Activated CD4-positive, alpha-beta T cell treated with anti-CD3 and anti-CD28 coated beads for 24 hours (primary cell): Measurements from ENCODE around the gene MAP4K4.

Experiments
- DNase-seq, 2 donors: peaks; one replicate each; pipeline ENCODE4 v3.0.0-alpha.2; 2020; ENCODE audit warnings: low read depth in 2 of 2

MAP4K4 gene

DNA sequence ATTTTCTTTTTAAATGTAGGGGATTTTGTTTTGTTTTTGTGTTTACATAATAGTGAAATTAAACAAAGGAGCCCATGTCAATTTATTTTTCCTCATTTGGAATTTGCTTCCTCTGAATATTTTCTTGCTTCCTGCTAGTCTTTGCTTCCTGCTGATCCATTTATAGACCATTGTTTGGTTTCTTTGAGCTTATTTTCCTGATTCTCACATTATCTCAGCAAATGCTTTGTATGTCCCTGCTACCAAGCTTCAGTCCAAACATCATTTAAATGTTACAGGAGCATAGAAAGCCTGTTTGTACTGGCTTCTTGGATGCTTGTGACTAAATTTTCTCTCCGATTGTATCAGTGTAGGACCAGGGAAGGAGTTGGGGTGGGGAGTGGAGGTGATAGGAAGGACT, 166.9 kb downstream of the MAP4K4 start:
- DNase-seq, result no peak

DNA sequence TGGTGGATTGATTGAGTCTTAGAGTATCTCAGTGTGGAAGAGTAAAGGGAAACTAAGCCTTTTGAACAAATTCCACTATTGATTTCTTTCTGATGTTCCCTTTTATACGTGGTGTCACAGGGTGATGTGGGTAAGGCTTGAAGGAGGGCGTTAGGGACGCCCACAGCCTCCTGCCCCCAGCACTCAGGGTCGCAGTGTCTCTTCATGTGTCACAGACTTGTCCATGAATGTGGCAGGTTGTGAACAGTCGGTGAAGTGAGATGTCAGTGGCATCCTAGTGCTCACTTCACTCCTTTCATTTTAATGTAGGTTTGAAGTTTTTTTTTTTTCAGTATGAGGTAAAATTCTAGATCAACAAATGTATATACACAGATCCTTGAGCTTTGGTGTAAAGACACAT, 171.0 kb downstream of the MAP4K4 start:
- DNase-seq, result no peak

- no peak for DNase-seq
These were observed 172.0 kb downstream of the MAP4K4 start for GRCh38 chr2:101869527-101869926.

DNA sequence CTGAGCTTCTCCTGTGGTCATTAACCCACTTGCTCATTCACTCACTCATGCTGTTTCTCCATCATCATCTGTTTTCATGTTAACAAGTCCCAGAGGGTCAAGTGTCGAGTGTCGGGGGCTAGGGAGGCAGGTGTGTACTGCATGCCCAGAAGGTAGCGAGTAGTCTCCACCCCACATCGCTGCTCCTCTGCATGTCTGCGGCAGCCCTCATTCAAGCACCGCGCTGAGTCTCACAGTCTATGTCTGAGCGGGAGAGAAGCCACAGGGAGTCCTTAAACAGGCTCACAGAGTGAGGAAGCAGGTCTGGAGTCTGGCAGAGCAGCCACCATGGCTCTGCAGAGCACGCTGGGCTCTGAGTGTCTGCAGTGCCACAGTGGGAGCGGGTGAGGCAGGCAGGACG, 172.9 kb downstream of the MAP4K4 start:
- no peak for DNase-seq

GRCh38 chr2:101871480-101871879, 174.0 kb downstream of the MAP4K4 start:
- DNase-seq, result no peak

GRCh38 chr2:101872480-101872879, 175.0 kb downstream of the MAP4K4 start:
- DNase-seq, result no peak

DNA sequence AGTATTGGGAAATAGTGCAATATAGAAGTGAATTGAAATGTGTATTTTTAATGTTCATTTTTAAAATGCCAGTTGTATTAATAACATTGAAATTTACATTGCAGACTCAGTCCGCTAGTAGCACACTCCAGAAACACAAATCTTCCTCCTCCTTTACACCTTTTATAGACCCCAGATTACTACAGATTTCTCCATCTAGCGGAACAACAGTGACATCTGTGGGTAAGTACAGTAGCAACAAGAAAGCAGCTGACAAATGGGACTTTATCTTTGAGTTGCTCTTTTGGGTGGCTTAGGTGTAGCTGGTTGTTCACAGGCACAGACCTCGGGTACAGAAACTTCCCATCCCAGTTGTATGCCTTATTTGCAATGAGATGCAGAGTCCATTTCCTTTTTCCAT, 176.0 kb downstream of the MAP4K4 start:
- no peak for DNase-seq

- no peak for DNase-seq
These were observed 176.6 kb downstream of the MAP4K4 start for GRCh38 chr2:101874069-101874468.

DNA sequence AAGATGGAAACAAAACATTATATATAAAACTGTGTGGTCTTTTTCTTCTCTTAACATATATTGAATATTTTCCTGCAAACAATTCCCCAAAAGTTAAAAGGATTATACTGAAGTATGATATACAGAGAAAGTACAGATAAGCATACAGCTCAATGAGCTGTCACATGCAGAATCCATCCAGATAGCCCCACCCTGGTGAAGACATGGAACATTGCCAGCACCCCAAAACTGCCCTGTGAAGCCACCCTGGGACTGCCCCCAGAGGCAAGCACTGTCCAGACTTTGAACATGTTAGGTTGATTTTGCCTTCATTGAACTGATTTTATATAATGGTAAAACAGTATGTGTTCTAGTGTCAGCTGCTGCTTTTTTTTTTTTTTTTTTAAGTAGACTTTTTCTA, 182.0 kb downstream of the MAP4K4 start:
- DNase-seq, result no peak

DNA sequence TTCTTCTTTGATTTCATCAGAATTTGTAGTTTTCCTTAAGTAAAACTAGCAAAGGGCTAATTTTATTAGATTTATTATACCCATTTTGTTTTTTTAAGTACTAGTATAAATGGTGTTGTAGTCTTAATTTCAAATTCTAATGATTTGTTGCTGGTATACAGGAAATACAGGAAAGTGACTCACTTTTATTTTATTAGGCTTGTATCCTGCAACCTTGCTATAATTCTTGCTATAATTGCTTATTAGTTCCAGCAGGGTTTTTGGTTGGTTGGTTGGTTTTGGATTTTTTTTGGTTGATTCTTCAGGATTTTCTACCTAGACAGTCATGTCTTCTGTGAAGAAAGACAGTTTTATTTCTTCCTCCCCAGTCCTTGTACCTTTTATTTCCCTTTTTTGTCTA, 183.6 kb downstream of the MAP4K4 start:
- DNase-seq, result no peak

GRCh38 chr2:101882769-101883307, 185.3 kb downstream of the MAP4K4 start:
- DNase-seq, result no peak

- DNase-seq, result peak in 1 of 2 donors; percentile 43
These were observed 186.4 kb downstream of the MAP4K4 start for GRCh38 chr2:101883860-101884259.

GRCh38 chr2:101884423-101884822, 186.9 kb downstream of the MAP4K4 start:
- DNase-seq, result no peak

- DNase-seq, result no peak
These were observed 189.8 kb downstream of the MAP4K4 start for GRCh38 chr2:101887328-101887727.

DNA sequence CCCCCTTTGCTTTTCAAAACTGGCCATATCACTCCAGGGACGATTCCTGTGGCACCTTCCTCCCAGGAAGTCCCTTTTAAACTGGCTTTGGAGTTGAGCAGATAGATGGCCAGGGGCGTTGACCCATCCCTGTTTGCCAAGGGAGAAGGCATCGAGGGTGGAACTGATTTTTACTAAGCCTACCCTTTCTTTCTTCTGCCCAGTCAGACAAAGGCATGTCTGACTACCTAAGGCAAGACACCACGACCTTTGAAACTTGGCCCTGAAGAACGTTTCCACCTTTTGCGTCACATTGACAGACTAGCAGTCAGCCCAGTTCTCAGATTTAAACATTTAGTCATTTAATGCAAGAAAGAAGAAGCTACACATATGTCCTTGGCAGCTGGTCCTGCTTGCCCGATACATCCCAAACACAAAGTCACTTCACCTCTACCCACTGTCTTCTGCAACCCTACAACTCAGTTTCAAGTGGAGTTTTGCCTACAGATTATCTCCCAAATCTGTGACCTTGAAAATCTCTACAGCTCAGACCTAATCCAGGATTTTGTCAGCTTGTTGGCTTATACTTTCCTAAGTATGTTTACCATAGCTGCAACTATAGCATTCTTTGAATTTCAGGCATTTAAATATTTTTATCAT, 192.1 kb downstream of the MAP4K4 start:
- DNase-seq, result no peak

DNA sequence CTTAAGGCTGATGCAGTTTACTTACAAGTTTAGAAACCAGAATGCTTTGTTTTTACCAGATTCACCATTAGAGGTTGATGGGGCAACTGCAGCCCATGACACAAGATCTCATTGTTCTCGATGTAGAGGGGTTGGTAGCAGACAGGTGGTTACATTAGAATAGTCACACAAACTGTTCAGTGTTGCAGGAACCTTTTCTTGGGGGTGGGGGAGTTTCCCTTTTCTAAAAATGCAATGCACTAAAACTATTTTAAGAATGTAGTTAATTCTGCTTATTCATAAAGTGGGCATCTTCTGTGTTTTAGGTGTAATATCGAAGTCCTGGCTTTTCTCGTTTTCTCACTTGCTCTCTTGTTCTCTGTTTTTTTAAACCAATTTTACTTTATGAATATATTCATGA, 194.9 kb downstream of the MAP4K4 start:
- DNase-seq, result no peak

- DNase-seq, result no peak
These were observed 196.3 kb downstream of the MAP4K4 start for GRCh38 chr2:101893681-101894381.

DNA sequence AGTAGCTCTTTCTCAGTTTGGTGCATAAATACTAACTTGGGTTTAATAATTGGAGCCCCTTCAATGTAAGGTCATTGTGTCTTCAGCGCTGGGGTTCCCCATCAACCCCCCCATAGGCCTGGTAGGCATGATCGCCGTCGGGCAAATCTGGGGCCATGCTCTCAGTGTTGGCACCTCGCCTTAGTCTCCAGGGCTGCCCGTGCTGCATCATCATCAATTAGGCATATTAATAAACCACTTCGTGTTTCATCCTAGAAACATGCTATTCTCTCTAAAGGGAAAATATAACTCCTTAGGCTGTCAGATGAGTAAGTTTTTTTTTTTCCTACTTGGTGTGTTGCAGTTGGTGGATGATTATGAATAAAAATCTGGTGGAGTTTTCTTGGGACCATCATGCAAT, 197.5 kb downstream of the MAP4K4 start:
- DNase-seq, result no peak

- no peak for DNase-seq
These were observed 198.4 kb downstream of the MAP4K4 start for GRCh38 chr2:101895819-101896322.

- DNase-seq, result no peak
These were observed 199.8 kb downstream of the MAP4K4 start for GRCh38 chr2:101897301-101897700.

- no peak for DNase-seq
These were observed 201.8 kb downstream of the MAP4K4 start for GRCh38 chr2:101899265-101899664.

DNA sequence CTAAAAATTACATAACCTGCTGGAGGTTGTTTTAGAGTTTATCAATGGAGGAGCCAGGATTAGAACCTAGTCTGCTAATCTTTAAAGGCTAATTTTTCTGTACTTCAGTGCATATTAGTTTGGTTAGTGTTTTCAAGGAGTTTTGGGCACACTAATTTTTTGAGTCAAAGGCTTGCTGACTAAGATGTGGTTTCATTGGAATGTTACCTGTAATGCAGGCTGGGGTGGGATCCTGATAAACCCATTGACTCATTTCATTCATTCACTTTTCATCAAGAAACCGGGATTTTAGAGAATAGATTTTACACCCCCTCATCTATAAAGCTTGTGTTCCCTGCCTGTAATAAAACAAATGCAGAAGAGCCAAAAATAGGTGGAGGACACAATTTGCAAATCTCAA, 202.4 kb downstream of the MAP4K4 start:
- no peak for DNase-seq

DNA sequence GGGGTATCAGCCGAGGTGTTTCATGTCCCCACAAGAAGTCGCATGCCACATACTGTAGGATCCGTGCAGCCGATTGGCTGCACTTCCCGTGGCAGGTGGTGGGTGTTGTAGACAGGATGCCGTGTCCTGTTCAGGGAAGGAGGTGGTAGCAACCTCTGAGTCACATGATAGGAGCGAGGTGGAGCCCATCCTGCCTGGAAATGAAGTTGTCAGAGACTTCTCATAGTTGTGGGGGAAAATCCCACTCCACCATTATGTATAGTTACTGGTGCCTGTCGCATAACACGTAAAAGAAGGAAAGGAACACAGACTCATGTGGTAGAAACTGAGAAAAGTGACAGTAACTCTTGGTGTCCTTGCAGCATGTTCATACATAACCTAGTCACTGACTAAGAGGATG, 202.9 kb downstream of the MAP4K4 start:
- DNase-seq, result peak; percentile 37 to 45
